B cell (primary cell): ENCODE results near the gene OR6S1. TPM values are rescaled to one million over a fixed set of nuclear protein-coding genes. Genes with fewer than 3 reads are reported as not detected.

Experiments used
- ATAC-seq: fragments of 200-7000 bp; cut with Tn5 transposase; one replicate; pipeline ENCODE4 v1.10.0; 2021; ENCODE audit warnings: low read depth, mild to moderate bottlenecking, moderate number of reproducible peaks, moderate library complexity
- CTCF ChIA-PET: fragments of 350-600 bp; sonication (Branson Sonifier 250); formaldehyde crosslinking; loops from one replicate; lab custom pipeline; 2021; ENCODE audit warnings: antibody characterized with exemption, inconsistent platforms; lab: Charles Lee
- POLR2A ChIA-PET: fragments of 350-600 bp; sonication (Branson Sonifier 250); formaldehyde crosslinking; loops from one replicate; lab custom pipeline; 2021; ENCODE audit warnings: antibody characterized with exemption; lab: Charles Lee
- DNase-seq: peaks from one replicate; pipeline ENCODE4 v3.0.0; 2013
- H2AFZ ChIP-seq: 2 replicates; pipeline ENCODE4 v1.6.1; 2012; ENCODE audit warnings: mild to moderate bottlenecking, low read depth, low read length; ENCODE audit not compliant: insufficient read depth, poor library complexity, severe bottlenecking
- H3K27ac ChIP-seq, 2 donors: 1 replicate in 1 of 2; 2 replicates in 1 of 2; pipeline ENCODE4 v1.5.1; 2012 to 2013; ENCODE audit warnings: low read length in 2 of 2, mild to moderate bottlenecking in 2 of 2, moderate library complexity in 1 of 2
- H3K27me3 ChIP-seq, 4 experiments: fragments of 200-600 bp in 1 of 4; sonication (generic) in 1 of 4; replicated peaks in 1 of 4; 1 replicate in 2 of 4; 2 replicates in 2 of 4; pipeline versions ENCODE4 v1.6.1 to v1.7.0; 2013 to 2016; ENCODE audit warnings: low read length in 3 of 4, mild to moderate bottlenecking in 2 of 4, mixed read lengths in 1 of 4, moderate library complexity in 1 of 4; ENCODE audit not compliant: insufficient read depth in 4 of 4, control insufficient read depth in 3 of 4; ENCODE audit errors: control extremely low read depth in 1 of 4
- H3K36me3 ChIP-seq, 2 experiments: replicated peaks in 1 of 2; 1 replicate in 1 of 2; 2 replicates in 1 of 2; pipeline versions ENCODE4 v1.6.1 to v1.7.1; 2013; ENCODE audit warnings: low read length in 1 of 2; ENCODE audit not compliant: insufficient read depth in 2 of 2, control insufficient read depth in 1 of 2; ENCODE audit errors: control extremely low read depth in 1 of 2, extremely low read depth in 1 of 2
- H3K4me1 ChIP-seq, 2 donors: fragments of 200-600 bp in 1 of 2; sonication (generic) in 1 of 2; 1 replicate in 1 of 2; 2 replicates in 1 of 2; pipeline versions ENCODE4 v1.5.1 to v1.6.1; 2013 to 2017; ENCODE audit warnings: low read length in 2 of 2; ENCODE audit not compliant: control insufficient read depth in 2 of 2, insufficient read depth in 2 of 2
- H3K4me2 ChIP-seq: replicated peaks from 2 replicates; pipeline ENCODE3; 2012; ENCODE audit warnings: mild to moderate bottlenecking, low read depth, low read length; ENCODE audit not compliant: poor library complexity, severe bottlenecking
- H3K4me3 ChIP-seq, 5 experiments: fragments of 200-600 bp in 1 of 5; sonication (generic) in 1 of 5; 1 replicate in 3 of 5; 2 replicates in 2 of 5; pipeline versions ENCODE4 v1.5.1 to v1.7.0; 2011 to 2016; ENCODE audit warnings: low read length in 4 of 5, mild to moderate bottlenecking in 4 of 5, low read depth in 2 of 5, control low read depth in 1 of 5, moderate library complexity in 1 of 5; ENCODE audit not compliant: insufficient read depth in 1 of 5; ENCODE audit errors: control extremely low read depth in 1 of 5, extremely low read depth in 1 of 5
- H3K79me2 ChIP-seq: fragments of 200-600 bp; sonication (generic); one replicate; pipeline ENCODE4 v1.6.0; 2016; ENCODE audit warnings: low read length; ENCODE audit not compliant: control insufficient read depth, insufficient read depth
- H3K9ac ChIP-seq: fragments of 200-600 bp; sonication (generic); 2 replicates; pipeline ENCODE4 v1.6.1; 2017; ENCODE audit warnings: mild to moderate bottlenecking, low read length, moderate library complexity
- H3K9me3 ChIP-seq, 3 donors: one replicate each; pipeline versions ENCODE4 v1.6.1 to v1.7.1; 2013; ENCODE audit warnings: low read length in 2 of 3; ENCODE audit not compliant: control insufficient read depth in 2 of 3, insufficient read depth in 1 of 3; ENCODE audit errors: control extremely low read depth in 1 of 3
- H4K20me1 ChIP-seq: 2 replicates; pipeline ENCODE4 v1.6.0; 2012; ENCODE audit warnings: mild to moderate bottlenecking, low read length; ENCODE audit not compliant: insufficient read depth, control insufficient read depth, poor library complexity, severe bottlenecking
- H3K27ac Mint-ChIP-seq: one replicate; pipeline ENCODE4 v1.8.0; 2021; ENCODE audit warnings: mixed read lengths
- H3K27me3 Mint-ChIP-seq: one replicate; pipeline ENCODE4 v1.8.0; 2021; ENCODE audit warnings: mixed read lengths
- H3K4me1 Mint-ChIP-seq: one replicate; pipeline ENCODE4 v1.8.0; 2021; ENCODE audit warnings: mixed read lengths
- H3K4me3 Mint-ChIP-seq: one replicate; pipeline ENCODE4 v1.8.0; 2021; ENCODE audit warnings: mixed read lengths
- H3K9me3 Mint-ChIP-seq: one replicate; pipeline ENCODE4 v1.8.0; 2022; ENCODE audit warnings: mixed read lengths; ENCODE audit not compliant: insufficient read depth
- CTCF ChIP-seq: fragments of 200-600 bp; IDR thresholded peaks from one replicate; pipeline ENCODE4 v1.8.0; 2022; ENCODE audit warnings: antibody characterized with exemption, mild to moderate bottlenecking
- EZH2 ChIP-seq: IDR thresholded peaks from 2 replicates; pipeline ENCODE4 v1.6.1; 2012; ENCODE audit warnings: borderline replicate concordance, low read depth, mild to moderate bottlenecking, moderate library complexity, low read length; ENCODE audit not compliant: insufficient read depth, poor library complexity, severe bottlenecking
- WGBS: methylation state at CpG from one replicate; pipeline ENCODE4 v1.1.5; 2013; ENCODE audit warnings: missing lambda C conversion rate; ENCODE audit not compliant: insufficient coverage; 5-methylcytosine and 5-hydroxymethylcytosine counted together
- intact Hi-C: fragments of 100-400 bp; cut with micrococcal nuclease; formaldehyde crosslinking; loops from one replicate; pipeline ENCODE4 v1.10.0; 2022
- polyA plus RNA-seq: library from polyadenylated mRNA; depleted of rRNA; stranded (reverse); fragments of >200 nt; gene quantifications from 2 replicates; pipeline ENCODE4 v1.2.3, GENCODE V29; 2012
- total RNA-seq, 2 donors: library from RNA; stranded (reverse); fragments of 120-200 nt in 1 of 2; gene quantifications; 1 replicate in 1 of 2; 2 replicates in 1 of 2; pipeline versions ENCODE4 v1.2.3 to v1.2.4, GENCODE V29; 2013 to 2022

The OR6S1 gene
- total and polyA plus RNA-seq, 2 donors (not counting 1 experiment from before 2014, with no cell fraction given): 0.16 TPM; not detected in 1

GRCh38 chr14:20606902-20607242 is 34.6 kb downstream of the OR6S1 start:
- TF ChIP-seq EZH2 (no peak), CTCF (no peak)
- Histone ChIP-seq H3K4me3 (no peak overlapping the region), H3K27ac (no peak overlapping the region), H3K9me3 (no peaks in the 10 kb centered on the region), H4K20me1 (no peaks in the 10 kb centered on the region), H3K4me2 (no peak overlapping the region), H3K27me3 (no peaks in the 10 kb centered on the region), H3K9ac (no peak overlapping the region), H3K79me2 (no peaks in the 10 kb centered on the region), H3K36me3 (no peaks in the 10 kb centered on the region), H3K4me1 (peaks cover 15 to 24% of the 10 kb centered on the region in 2 donors), H2AFZ (no peak overlapping the region)
- ChIA-PET CTCF (interaction anchor here (0.9 to 8.9 kb wide), 9 partner anchors 10 to 301 kb away, joined by 3 to 215 read pairs (median 21); partner anchors contain the start of genes ANG, CCNB1IP1, PARP2 and TEP1), POLR2A (interaction anchor here (1.1 kb wide), 1 partner anchor 279 kb away, joined by 3 read pairs; no protein-coding TSS in a partner anchor)
- WGBS: no CpG with 5 or more reads among the region's 2 CpGs
- Mint-ChIP-seq H3K27ac (no peak overlapping the region), H3K4me1 (peaks cover 2% of the 10 kb centered on the region), H3K4me3 (no peak overlapping the region), H3K9me3 (no peaks in the 10 kb centered on the region), H3K27me3 (no peaks in the 10 kb centered on the region)
- DNase-seq (no peak), ATAC-seq (no peak)
- intact Hi-C loops: no loop called here

GRCh38 chr14:20606190-20606901 is 35.1 kb downstream of the OR6S1 start:
- DNase-seq: no peak

More at GRCh38 chr14:20606190-20606901, 35.1 kb downstream of the OR6S1 start:
- Mint-ChIP-seq H3K27me3 (no peaks in the 10 kb centered on the region), H3K9me3 (no peaks in the 10 kb centered on the region), H3K4me1 (peaks cover 2% of the 10 kb centered on the region), H3K27ac (no peak overlapping the region), H3K4me3 (no peak overlapping the region)
- ChIA-PET CTCF (interaction anchor here (1.2 to 8.9 kb wide), 6 partner anchors 10 to 301 kb away, joined by 3 to 215 read pairs (median 28); partner anchors contain the start of genes ANG, CCNB1IP1, TEP1 and TTC5), POLR2A (interaction anchor here (1.1 kb wide), 1 partner anchor 278 kb away, joined by 3 read pairs; no protein-coding TSS in a partner anchor)
- H3K27me3 ChIP-seq: no peaks in the 10 kb centered on the region
- no peak overlapping the region for H3K4me3 ChIP-seq
- H3K9ac ChIP-seq: no peak overlapping the region
- ATAC-seq: no peak
- WGBS: 59% methylated on average over 7 of the region's 8 CpGs
- no peak overlapping the region for H3K27ac ChIP-seq
- H2AFZ ChIP-seq: no peak overlapping the region
- no peaks in the 10 kb centered on the region for H3K36me3 ChIP-seq
- peaks cover 9 to 19% of the 10 kb centered on the region in 2 donors for H3K4me1 ChIP-seq
- no peaks in the 10 kb centered on the region for H4K20me1 ChIP-seq
- no peak overlapping the region for H3K4me2 ChIP-seq
- no peaks in the 10 kb centered on the region for H3K9me3 ChIP-seq
- intact Hi-C loops: no loop called here
- no peak for TF ChIP-seq EZH2
- TF ChIP-seq CTCF: no peak
- no peaks in the 10 kb centered on the region for H3K79me2 ChIP-seq
